Endothelial cell of umbilical vein (primary cell): ENCODE measurements around the gene JRKL. TPM values are rescaled to one million over a fixed set of nuclear protein-coding genes. Genes with fewer than 3 reads are reported as not detected.
A peak's percentile ranks its signal among the peaks of the same experiment; 100 is the strongest.

Experiments used
- BruUV-seq: library from RNA; stranded (reverse); fragments of 400-500 nt; replicated peaks from 2 replicates; lab custom pipeline; 2021; lab: Mats Ljungman, UMichigan
- CTCF ChIA-PET: fragments of 300-600, 350-600 bp; sonication (Branson Sonifier 250); formaldehyde crosslinking; loops from one replicate; lab custom pipeline; 2021; ENCODE audit warnings: antibody characterized with exemption, inconsistent platforms; lab: Charles Lee
- POLR2A ChIA-PET: fragments of 300-600, 350-600 bp; sonication (Branson Sonifier 250); formaldehyde crosslinking; loops from one replicate; lab custom pipeline; 2021; ENCODE audit warnings: antibody characterized with exemption, inconsistent platforms; lab: Charles Lee
- DNase-seq: peaks from one replicate; pipeline ENCODE4 v3.0.0-alpha.2; 2011; ENCODE audit warnings: low read depth, low spot score
- FAIRE-seq: peaks from 2 replicates; lab custom pipeline; 2011; peaks lifted over from hg19 to GRCh38; lab: Jason Lieb, UNC
- H2AFZ ChIP-seq: 2 replicates; pipeline ENCODE4 v1.6.0; 2012; ENCODE audit warnings: low read depth, low read length, control low read depth, inconsistent platforms
- H3K27ac ChIP-seq: 2 replicates; pipeline ENCODE4 v1.5.1; 2011; ENCODE audit warnings: low read depth, mild to moderate bottlenecking, control low read depth, low read length, moderate library complexity; ENCODE audit not compliant: insufficient read depth
- H3K27me3 ChIP-seq, 2 experiments: 2 replicates each; pipeline versions ENCODE4 v1.6.0 to v1.6.1; 2011; ENCODE audit warnings: low read length in 2 of 2, mixed read lengths in 1 of 2; ENCODE audit not compliant: control insufficient read depth in 2 of 2, insufficient read depth in 2 of 2
- H3K36me3 ChIP-seq, 2 experiments: 2 replicates in 1 of 2; 3 replicates in 1 of 2; pipeline ENCODE4 v1.5.1; 2011; ENCODE audit warnings: low read length in 2 of 2, mild to moderate bottlenecking in 1 of 2, moderate library complexity in 1 of 2; ENCODE audit not compliant: control insufficient read depth in 2 of 2, insufficient read depth in 2 of 2; ENCODE audit errors: extremely low read depth in 1 of 2
- H3K4me1 ChIP-seq: 3 replicates; pipeline ENCODE4 v1.5.1; 2011; ENCODE audit warnings: mild to moderate bottlenecking, low read length; ENCODE audit not compliant: control insufficient read depth, insufficient read depth; ENCODE audit errors: extremely low read depth
- H3K4me2 ChIP-seq: 2 replicates; pipeline ENCODE4 v1.6.1; 2011; ENCODE audit warnings: low read length, control low read depth, mixed read lengths; ENCODE audit not compliant: insufficient read depth
- H3K4me3 ChIP-seq, 3 experiments: fragments of 200-600 bp in 1 of 3; sonication (generic), shearing (Covaris generic) in 1 of 3; replicated peaks in 1 of 3; 2 replicates each; pipeline ENCODE4 v1.5.1; 2011 to 2016; ENCODE audit warnings: control low read depth in 3 of 3, low read length in 3 of 3, mild to moderate bottlenecking in 2 of 3, inconsistent platforms in 1 of 3, low read depth in 1 of 3, moderate library complexity in 1 of 3; ENCODE audit not compliant: insufficient read depth in 1 of 3
- H3K79me2 ChIP-seq: 2 replicates; pipeline ENCODE4 v1.6.0; 2012; ENCODE audit warnings: low read length, inconsistent platforms; ENCODE audit not compliant: control insufficient read depth, insufficient read depth
- H3K9ac ChIP-seq: replicated peaks from 2 replicates; pipeline ENCODE3; 2011; ENCODE audit warnings: low read length, control low read depth; ENCODE audit not compliant: insufficient read depth; ENCODE audit errors: extremely low read depth
- H3K9me1 ChIP-seq: replicated peaks from 3 replicates; pipeline ENCODE4 v1.6.0; 2011; ENCODE audit warnings: mild to moderate bottlenecking, low read length; ENCODE audit not compliant: control insufficient read depth, insufficient read depth; ENCODE audit errors: extremely low read depth
- H3K9me3 ChIP-seq: replicated peaks from 2 replicates; pipeline ENCODE4 v1.5.1; 2012; ENCODE audit warnings: low read length, inconsistent platforms; ENCODE audit not compliant: control insufficient read depth, insufficient read depth
- H4K20me1 ChIP-seq: replicated peaks from 2 replicates; pipeline ENCODE3; 2011; ENCODE audit warnings: mild to moderate bottlenecking, low read length; ENCODE audit not compliant: control insufficient read depth, insufficient read depth; ENCODE audit errors: extremely low read depth
- FOS ChIP-seq: IDR thresholded peaks from 2 replicates; pipeline ENCODE4 v1.6.1; 2011; ENCODE audit warnings: mild to moderate bottlenecking, low read length, moderate library complexity, borderline replicate concordance; ENCODE audit not compliant: insufficient read depth
- GATA2 ChIP-seq: IDR thresholded peaks from 2 replicates; pipeline ENCODE4 v1.7.0; 2011; ENCODE audit warnings: low read depth, mild to moderate bottlenecking, moderate library complexity, mixed read lengths, low read length; ENCODE audit not compliant: insufficient read length, insufficient read depth
- JUN ChIP-seq: IDR thresholded peaks from 2 replicates; pipeline ENCODE4 v1.6.1; 2011; ENCODE audit warnings: borderline replicate concordance, low read depth; ENCODE audit not compliant: insufficient read length, insufficient read depth
- MAX ChIP-seq: IDR thresholded peaks from 2 replicates; pipeline ENCODE4 v1.6.1; 2011; ENCODE audit not compliant: insufficient read depth, insufficient read length
- MYC ChIP-seq: IDR thresholded peaks from one replicate; pipeline ENCODE4 v1.6.1; 2011; ENCODE audit warnings: mild to moderate bottlenecking, low read depth, low read length
- POLR2A ChIP-seq: IDR thresholded peaks from 2 replicates; pipeline ENCODE4 v1.6.1; 2012; ENCODE audit warnings: low read depth, mild to moderate bottlenecking, control low read depth, low read length
- dilution Hi-C: fragments of 300-500 bp; cut with MboI; formaldehyde crosslinking; loops from one replicate; pipeline ENCODE4 v1.15.0; 2019; ENCODE audit warnings: low sequenced_read_pairs; ENCODE audit not compliant: extremely low pct_ligation_motif_present
- intact Hi-C: fragments of 100-400 bp; cut with micrococcal nuclease; formaldehyde crosslinking; loops from one replicate; pipeline ENCODE4 v1.10.0; 2022
- polyA plus RNA-seq, 4 experiments: library from polyadenylated mRNA; depleted of rRNA in 3 of 4; stranded (reverse) in 3 of 4; unstranded in 1 of 4; fragments of >200 nt; gene quantifications; 2 replicates each; pipeline versions ENCODE4 v1.2.1 to v1.2.3, GENCODE V29; 2011 to 2012; ENCODE audit warnings: missing spikeins in 1 of 4
- total RNA-seq: library from RNA; stranded (reverse); gene quantifications from 2 replicates; pipeline ENCODE4 v1.2.3, GENCODE V29; 2021

The JRKL gene
- total and polyA plus RNA-seq, 2 donors (not counting 3 experiments of a cell fraction or from before 2014, with no cell fraction given): 1.4 to 7.6 TPM

GRCh38 chr11:96388891-96389719 lies 708 bp upstream of the JRKL start:
- DNase-seq: peak; percentile 65
- dilution Hi-C loops (no loop called here), intact Hi-C loops (loop anchor here (1.0 to 2.0 kb wide), 4 partner anchors 46 to 472 kb away; partner anchors contain the start of genes MAML2 and MTMR2)
- H3K36me3 ChIP-seq: peaks cover 0 to 2% of the 10 kb centered on the region in 2 experiments
- H3K27me3 ChIP-seq: no peaks in the 10 kb centered on the region
- H3K4me1 ChIP-seq: peaks cover 19% of the 10 kb centered on the region
- H3K9me1 ChIP-seq: no peaks in the 10 kb centered on the region
- H4K20me1 ChIP-seq: no peaks in the 10 kb centered on the region
- H2AFZ ChIP-seq: peak overlapping the region; percentile 78
- H3K9me3 ChIP-seq: no peaks in the 10 kb centered on the region
- peak; percentile 38 for FAIRE-seq
- BruUV-seq: TSS peak; percentile 46
- peak overlapping the region; percentile 61 for H3K27ac ChIP-seq
- peaks cover 44% of the 10 kb centered on the region for H3K79me2 ChIP-seq
- ChIA-PET CTCF (interaction anchor here (0.6 to 4.6 kb wide), 14 partner anchors 47 to 599 kb away, joined by 3 to 36 read pairs (median 5); partner anchors contain the start of genes FAM76B and MAML2), POLR2A (interaction anchor here (0.5 to 1.4 kb wide), 7 partner anchors 46 to 1605 kb away, joined by 3 to 8 read pairs (median 3); partner anchors contain the start of gene MAML2)
- H3K9ac ChIP-seq: peak overlapping the region; percentile 97
- H3K4me2 ChIP-seq: peak overlapping the region; percentile 99
- TF ChIP-seq MYC (no peak), MAX (no peak), JUN (no peak)
- peak overlapping the region; percentile 84 to 98 (median 94) for H3K4me3 ChIP-seq

- DNase-seq (peak; percentile 86), FAIRE-seq (peak; percentile 12)
- no peaks in the 10 kb centered on the region for H4K20me1 ChIP-seq
- dilution Hi-C loops (no loop called here), intact Hi-C loops (loop anchor here (1.0 to 5.0 kb wide), 6 partner anchors 147 to 600 kb away; partner anchors contain the start of gene CEP57)
- no peaks in the 10 kb centered on the region for H3K9me1 ChIP-seq
- peaks cover 19% of the 10 kb centered on the region for H3K4me1 ChIP-seq
- H3K79me2 ChIP-seq: peaks cover 38% of the 10 kb centered on the region
- H3K36me3 ChIP-seq: no peaks in the 10 kb centered on the region
- CTCF ChIA-PET: interaction anchor here (1.0 to 4.6 kb wide), 12 partner anchors 48 to 601 kb away, joined by 3 to 36 read pairs (median 6); partner anchors contain the start of genes FAM76B and MAML2
- H3K9me3 ChIP-seq: no peaks in the 10 kb centered on the region
- no peaks in the 10 kb centered on the region for H3K27me3 ChIP-seq
- peak overlapping the region; percentile 61 for H3K27ac ChIP-seq
- TSS peak; percentile 58 for BruUV-seq
- peak overlapping the region; percentile 78 for H2AFZ ChIP-seq
- no peak for TF ChIP-seq MYC
- peak; percentile 60 for TF ChIP-seq GATA2
- no peak for TF ChIP-seq FOS
- no peak for TF ChIP-seq POLR2A
- H3K4me3 ChIP-seq: peak overlapping the region; percentile 84 to 98 (median 94)
- H3K4me2 ChIP-seq: peak overlapping the region; percentile 90
- H3K9ac ChIP-seq: peak overlapping the region; percentile 97
- POLR2A ChIA-PET: interaction anchor here (0.7 to 1.3 kb wide), 2 partner anchors 152 to 228 kb away, joined by 3 read pairs; no protein-coding TSS in a partner anchor
These were observed 627 bp downstream of the JRKL start for GRCh38 chr11:96390488-96390792.
